HL-60 (cell line): Measurements from ENCODE around the gene EIF5A.
"Not testable (repeated sequence)": the region's sequence is repeated elsewhere in the genome, so short reads cannot be mapped to it uniquely, and the experiment has no call there.

Source experiments
- CTCF ChIP-seq: IDR thresholded peaks from one replicate; pipeline ENCODE4 v1.5.1; 2011; ENCODE audit warnings: low read length, control low read depth, inconsistent platforms; ENCODE audit not compliant: insufficient read depth
- GABPA ChIP-seq: IDR thresholded peaks from 2 replicates; pipeline ENCODE4 v1.6.1; 2012; ENCODE audit warnings: low read depth
- REST ChIP-seq: IDR thresholded peaks from 2 replicates; pipeline ENCODE4 v1.6.1; 2012; ENCODE audit warnings: low read depth; ENCODE audit not compliant: insufficient replicate concordance
- SPI1 ChIP-seq: IDR thresholded peaks from 2 replicates; pipeline ENCODE4 v1.6.1; 2012; ENCODE audit warnings: low read depth, mild to moderate bottlenecking, borderline replicate concordance

GRCh38 chr17:7335765-7336164, 28.3 kb downstream of the EIF5A start:
- TF ChIP-seq CTCF, GABPA, REST, SPI1: not testable (repeated sequence)
